GM21619 (cell line): Measurements from ENCODE around the gene KPNA6.
A peak's percentile ranks its signal among the peaks of the same experiment; 100 is the strongest.
"Not testable (repeated sequence)": the region's sequence is repeated elsewhere in the genome, so short reads cannot be mapped to it uniquely, and the experiment has no call there.

Experiments
- ATAC-seq: cut with Tn5 transposase; IDR thresholded peaks from one replicate; pipeline ENCODE4 v1.9.1; 2021; ENCODE audit not compliant: unreplicated experiment

Gene KPNA6

DNA sequence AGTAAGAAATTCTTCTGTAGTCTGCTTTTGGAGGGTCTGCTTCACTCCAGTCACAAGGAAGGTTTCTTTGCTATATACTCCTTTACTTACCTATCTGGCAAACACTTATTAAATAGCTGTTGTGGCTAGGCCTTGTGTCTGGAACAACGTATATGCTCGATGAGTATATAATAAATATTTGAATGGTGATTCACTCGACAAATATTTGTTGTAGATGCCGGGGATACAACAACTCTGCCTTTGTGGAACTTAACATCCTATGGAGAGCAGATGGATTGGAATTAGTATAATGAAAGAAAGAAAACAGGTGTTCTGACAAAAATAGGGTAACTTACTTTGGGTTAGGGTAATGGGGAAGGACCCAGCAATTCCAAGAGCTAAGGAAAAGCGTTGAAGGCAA is 31.1 kb downstream of the KPNA6 start:
- no peak for ATAC-seq

DNA sequence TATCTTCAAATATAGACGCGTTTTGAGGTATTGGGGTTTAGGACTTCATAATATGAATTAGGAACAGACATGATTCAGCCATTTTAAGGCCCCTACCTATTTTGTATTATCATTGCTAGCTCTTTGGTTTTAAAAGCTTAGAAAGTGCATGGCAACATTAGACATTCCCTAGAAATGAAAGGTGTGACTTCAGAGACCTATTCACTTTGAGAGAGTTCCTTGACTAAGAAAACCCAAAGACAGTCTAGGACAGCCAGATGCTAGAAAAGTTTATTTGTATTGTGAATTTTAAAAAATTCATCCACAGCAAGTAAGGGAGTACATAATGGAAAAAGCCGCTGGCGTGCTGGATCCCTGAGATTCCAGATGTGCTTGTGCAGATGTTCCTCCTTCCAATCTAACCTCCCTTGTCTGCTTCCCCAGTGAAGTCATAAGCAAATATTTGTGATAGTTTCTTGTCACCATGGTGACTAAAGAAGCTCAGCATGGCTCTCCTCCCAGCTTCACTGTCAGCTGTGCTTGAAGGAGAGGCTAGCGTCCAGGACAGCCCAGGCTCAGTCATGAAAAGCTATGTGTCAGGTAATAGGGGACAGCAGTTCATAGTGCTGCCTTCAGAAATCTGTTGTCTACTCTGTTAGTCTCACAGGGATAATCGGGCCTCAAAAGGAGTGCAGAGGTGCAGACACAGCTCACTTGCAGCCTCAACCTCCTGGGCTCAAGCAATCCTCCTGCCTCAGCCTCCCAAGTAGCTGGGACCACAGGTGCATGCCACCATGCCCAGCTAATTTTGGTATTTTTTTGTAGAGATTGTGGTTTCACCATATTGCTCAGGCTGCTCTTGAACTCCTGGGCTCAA is 34.8 kb downstream of the KPNA6 start:
- no peak for ATAC-seq

DNA sequence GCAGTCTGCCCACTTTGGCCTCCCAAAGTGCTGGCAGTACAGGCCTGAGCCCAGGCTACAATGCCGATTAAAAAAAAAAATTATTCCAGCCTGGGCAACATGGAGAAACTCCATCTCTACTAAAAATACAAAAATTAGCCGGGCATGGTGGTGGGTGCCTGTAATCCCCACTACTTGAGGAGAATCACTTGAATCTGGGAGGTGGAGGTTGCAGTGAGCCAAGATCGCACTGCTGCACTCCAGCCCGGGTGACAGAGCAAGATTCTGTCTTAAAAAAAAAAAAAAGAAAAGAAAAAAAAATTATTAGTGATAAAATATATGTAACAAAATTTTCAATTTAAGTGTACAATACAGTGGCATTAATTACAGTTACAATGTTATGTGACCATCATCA is 35.4 kb downstream of the KPNA6 start:
- ATAC-seq = not testable (repeated sequence)

DNA sequence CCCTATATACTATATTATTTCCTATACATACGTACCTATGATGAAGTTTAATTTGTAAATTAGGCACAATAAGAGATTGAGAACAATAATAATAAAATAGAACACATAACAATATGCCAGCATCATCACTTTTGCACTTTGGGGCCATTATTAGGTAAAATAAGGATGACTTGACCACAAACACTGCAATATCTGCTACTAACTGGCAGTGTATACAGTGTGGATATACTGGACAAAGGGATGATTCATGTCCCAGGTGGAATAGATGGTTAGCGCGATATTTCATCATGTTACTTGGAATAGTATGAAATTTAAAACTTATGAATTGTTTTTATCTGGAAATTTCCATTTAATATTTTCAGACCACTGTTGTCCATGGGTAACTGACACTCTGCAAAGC is 36.2 kb downstream of the KPNA6 start:
- ATAC-seq = no peak

DNA sequence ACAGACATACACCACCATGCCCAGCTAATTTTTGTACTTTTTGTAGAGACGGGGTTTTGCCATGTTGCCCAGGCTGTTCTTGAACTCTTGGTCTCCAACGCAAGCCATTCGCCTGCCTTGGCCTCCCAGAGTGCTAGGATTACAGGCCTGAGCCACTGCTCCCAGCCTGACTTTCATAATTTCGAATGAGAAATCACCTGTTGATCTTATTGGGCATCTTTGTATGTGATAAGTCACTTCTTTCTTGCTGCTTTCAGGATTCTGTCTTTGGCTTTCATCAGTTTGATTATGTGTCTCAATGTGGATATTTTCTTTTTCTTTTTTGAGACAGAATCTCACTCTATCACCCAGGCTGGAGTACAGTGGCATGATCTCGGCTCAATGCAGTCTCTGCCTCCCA is 39.9 kb downstream of the KPNA6 start:
- not testable (repeated sequence) for ATAC-seq

DNA sequence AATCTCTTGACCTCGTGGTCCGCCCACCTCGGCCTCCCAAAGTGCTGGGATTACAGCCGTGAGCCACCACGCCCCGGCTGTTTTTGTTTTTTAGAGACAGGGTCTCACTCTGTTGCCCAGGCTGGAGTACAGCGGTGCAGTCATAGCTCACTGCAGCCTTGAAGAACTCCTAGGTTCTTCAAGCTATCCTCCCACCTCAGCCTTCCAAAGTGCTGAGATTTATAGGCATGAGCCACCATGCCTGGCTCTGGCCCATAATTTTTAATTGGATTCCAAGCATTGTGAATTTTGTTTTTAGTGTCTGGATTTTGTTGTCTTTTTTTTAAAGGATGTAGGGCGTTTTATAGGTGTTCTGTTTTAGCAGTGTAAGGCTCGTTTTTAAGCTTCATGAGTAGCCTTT is 43.0 kb downstream of the KPNA6 start:
- no peak for ATAC-seq

DNA sequence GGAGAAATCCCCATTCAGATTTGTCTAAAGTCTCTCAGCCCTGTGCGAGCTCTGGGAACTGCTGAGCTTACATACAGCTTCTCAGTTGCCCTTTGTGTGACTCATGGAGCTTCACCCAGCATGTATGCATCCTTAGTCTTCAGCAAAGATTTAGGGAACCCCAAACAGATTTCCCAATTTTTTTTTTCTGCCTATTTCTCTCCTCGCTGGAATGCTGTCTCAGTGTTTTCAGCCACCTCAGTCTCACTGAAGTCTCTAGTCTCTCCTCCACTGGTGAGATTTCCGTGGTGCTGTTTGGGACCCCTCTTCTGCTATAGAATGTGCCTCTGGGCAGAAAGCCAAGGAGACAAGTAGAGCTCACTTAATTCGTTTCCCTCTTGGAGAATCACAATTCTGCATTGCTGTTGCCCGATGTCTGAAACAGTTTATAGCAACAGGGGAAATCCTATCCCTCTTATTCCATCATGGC is 43.5 kb downstream of the KPNA6 start:
- ATAC-seq = no peak

DNA sequence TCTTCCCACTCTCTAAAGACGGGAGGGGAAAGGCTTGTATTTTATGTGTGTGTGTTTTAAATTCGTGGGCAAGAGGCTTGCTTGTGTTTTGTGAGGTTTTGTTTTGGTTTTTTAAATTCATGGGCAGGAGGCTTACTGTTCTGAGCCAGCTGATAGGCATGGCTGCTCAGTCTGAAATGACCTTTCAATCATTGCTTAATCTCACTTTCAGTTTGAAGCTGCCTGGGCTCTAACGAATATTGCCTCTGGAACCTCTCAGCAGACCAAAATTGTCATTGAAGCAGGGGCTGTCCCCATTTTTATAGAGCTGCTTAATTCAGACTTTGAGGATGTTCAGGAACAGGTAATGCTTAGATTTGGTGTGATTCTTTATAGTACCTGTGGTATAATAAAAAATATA is 51.3 kb downstream of the KPNA6 start:
- ATAC-seq = no peak

DNA sequence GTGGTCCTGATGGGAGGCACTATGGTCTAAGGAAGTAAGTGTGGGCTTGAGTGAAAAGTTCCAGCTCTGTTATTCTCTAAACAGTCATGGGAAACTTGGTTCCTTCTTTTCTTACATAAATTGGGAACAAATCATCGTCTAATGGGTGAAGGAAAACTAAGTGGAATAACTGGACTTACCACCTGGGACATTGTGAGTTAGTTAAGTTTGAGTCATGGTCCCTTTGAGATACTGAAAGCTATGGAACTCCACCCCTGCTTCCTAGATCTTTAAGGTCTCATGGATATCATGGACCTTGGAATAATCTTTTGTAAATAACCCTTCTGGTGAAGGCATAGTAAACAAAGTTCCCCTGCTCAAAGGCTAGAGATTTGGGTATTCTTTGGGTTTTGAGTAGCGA is 55.5 kb downstream of the KPNA6 start:
- no peak for ATAC-seq

DNA sequence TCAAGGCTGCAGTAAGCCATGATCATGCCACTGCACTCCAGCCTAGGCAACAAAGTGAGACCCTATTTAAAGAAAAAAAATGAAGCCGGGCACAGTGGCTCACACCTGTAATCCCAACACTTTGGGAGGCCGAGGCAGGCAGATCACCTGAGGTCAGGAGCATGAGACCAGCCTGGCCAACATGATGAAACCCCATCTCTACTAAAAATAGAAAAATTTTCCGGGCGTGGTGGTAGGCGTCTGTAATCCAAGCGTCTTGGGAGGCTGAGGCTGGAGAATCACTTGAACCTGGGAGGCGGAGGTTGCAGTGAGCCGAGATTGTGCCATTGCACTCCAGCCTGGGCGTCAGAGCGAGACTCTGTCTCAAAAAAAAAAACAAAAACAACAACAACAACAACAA is 57.8 kb downstream of the KPNA6 start:
- ATAC-seq = not testable (repeated sequence)

DNA sequence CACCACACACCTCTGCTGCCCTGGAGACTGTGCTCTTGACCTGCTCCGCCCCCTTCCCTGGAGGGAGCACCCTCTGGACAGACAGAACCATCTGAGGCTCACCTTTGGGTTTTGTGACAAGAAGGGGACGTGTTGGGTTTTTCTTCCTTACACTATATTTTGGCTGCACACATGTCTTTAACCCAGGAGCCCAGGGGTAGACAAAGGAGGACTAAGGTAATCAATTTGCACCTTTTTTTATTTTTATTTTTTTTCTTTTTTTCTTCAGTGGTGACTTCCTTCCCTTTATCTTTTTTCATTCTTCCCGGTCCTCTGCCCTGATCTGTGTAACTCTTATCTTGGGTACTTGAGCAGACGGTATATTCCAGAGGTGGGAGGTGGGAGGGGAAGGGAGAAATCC is 63.1 kb downstream of the KPNA6 start:
- ATAC-seq = no peak

DNA sequence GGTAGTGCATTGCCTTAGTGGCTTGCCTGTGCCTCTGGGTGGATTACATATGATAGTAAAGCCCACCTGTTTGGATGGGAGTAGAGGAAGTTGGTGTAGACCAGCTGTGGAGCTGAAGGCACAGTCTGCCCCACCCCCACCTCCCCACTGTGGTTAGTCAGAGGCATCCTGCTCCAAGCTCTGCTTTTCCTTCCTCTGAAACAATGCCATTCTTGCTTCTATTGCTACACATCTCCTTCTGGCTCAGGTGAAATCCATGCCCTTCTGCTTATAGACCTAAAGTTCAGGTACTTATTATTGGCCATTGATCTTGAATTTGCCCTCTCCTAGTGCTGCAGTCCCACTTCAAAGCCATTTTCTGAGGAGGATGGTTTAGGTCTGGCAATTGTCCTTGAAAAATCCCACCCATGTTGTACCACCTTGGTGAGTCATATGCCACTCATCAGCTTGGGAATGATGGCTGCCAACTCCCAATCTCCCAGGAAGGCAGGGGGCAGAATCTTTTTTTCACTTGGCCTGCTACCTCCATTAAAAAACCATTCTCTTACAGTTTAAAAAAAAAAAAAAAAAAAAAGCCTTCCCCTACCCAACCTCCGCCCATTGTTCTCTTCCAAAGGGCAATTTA is 64.9 kb downstream of the KPNA6 start:
- ATAC-seq = no peak

DNA sequence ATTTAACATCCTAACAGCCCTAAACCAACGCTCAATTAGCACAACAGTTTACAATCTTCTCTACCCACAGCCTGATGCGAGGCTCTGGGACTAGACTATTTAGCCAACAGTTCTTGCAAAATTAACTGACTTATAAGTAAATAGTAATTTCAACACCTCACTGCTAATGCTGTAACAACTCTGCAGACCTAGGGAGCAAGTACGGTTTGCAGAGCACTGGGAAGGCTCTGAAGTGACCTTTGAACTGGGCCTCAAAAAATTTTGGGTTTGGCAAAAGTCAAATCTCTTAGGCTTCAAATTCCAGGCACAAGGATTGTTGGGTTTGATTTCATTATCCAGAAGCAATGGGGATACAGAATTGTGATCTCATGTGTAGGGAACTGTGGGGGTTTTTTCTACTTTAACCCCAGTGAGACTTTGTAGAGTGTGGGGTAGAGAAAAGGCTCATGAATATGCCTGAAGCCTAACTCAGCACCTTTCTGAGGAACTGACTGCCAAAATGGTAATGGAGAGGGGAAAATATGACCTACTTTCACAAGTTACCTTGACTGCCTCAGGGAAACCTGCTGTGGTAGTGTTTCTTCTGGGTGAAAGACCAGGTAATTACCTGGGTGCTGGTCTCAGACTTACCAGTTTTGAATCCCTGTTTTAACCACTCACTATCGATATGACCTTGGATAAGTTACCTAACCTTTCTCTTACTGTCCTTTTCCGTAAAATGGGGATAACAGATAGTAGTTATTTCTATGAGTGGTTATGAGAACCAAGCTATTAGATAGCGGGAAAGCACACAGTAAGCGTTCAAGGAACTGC is 70.7 kb downstream of the KPNA6 start:
- no peak for ATAC-seq

DNA sequence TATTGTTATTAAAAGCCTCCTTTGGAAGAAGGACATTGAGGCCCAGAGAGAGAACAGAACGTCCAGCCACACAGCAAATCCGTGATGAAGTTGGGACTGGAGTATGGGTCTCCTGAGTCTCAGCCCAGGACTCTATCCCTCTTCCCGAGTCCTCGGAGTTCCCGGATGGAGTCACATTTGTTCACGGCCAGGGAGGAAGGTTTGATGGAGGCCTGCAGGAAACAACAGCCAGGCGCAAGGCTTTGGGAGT is 71.3 kb downstream of the KPNA6 start:
- ATAC-seq = no peak

DNA sequence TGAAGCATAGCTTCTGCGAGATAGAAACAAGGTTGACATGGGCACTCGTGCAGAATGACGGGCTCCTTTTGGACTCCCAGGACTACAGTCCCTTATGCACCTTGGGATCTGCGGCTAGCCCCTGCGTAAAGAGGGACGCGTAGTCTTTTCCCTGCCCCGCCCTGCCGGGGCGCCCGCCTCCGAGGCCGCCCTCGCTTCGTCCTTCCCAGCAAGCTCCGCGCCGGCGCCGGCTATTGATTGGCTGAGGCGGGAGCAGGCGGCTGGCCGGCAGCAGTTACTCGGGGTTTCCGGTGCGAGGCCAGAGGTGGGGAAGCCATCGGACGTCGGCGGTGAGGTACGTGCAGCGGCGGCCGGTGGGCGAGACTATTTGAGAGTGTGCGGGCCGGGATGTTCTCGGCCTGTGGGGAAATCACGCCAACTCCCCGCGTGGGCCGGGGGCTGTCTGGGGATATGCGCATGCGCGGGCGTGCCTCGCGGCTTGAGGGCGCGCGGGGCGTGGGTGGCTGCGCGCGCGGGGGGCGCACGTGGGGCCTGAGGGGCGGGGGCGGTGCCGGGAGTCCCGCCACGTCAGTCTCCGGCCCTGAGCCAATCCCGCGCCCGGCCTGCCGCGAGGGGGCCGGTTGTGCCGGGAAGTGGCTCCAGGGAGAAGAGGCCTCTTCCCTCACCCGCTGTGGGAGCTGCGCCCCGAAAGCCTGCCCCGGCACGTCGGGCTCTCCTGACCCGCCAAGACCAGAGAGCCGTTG is 71.8 kb downstream of the KPNA6 start, which contains the start of gene TXLNA:
TSS of gene TXLNA (plus strand) at position 233 of the 743 bp plus-strand sequence. CDS start 671 bp downstream, outside the sequence.
- peak; percentile 80 for ATAC-seq

DNA sequence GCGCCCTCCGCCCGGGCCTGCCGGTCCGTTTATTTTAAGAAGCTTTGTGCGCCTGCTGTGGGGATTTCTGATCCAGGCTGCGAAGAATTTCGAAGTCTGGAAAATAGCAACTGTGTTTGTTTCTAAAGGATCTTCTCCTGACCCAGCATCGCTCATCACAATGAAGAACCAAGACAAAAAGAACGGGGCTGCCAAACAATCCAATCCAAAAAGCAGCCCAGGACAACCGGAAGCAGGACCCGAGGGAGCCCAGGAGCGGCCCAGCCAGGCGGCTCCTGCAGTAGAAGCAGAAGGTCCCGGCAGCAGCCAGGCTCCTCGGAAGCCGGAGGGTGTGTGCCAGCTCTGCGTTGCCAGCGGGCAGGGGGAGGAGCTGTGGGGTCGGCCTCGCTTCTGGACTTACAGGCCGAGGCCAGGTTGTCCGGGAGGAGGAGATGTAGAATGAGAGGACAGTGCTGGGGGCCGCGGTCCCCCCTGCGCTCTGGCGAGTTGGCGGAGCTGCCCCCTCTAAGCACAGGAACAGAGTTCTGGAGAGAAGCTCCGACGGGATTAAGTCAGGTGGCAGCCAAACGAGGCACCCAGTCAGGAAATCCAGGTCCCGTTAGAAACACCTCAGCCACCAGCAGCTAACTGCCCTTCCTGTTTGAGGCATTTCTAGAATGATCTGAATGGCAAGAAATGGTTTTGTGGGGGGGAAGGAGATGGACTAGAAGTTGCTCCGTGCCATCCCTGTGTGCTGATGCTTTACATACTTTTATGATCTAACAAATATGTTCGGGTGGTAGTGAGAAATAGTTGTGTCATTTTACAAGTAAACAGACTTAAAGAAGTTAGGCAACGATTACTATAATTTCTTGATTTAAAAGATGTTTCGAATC is 72.6 kb downstream of the KPNA6 start:
- no peak for ATAC-seq

DNA sequence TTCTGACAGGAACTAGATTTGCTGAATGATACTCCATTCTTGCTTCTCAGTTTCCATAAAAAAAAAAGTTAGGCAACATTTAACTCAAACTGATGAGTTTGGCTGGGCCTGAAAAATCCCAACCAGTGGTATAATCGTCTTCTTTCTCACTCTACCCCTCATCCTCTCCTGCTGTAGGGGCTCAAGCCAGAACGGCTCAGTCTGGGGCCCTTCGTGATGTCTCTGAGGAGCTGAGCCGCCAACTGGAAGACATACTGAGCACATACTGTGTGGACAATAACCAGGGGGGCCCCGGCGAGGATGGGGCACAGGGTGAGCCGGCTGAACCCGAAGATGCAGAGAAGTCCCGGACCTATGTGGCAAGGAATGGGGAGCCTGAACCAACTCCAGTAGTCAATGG is 73.2 kb downstream of the KPNA6 start:
- ATAC-seq = no peak

DNA sequence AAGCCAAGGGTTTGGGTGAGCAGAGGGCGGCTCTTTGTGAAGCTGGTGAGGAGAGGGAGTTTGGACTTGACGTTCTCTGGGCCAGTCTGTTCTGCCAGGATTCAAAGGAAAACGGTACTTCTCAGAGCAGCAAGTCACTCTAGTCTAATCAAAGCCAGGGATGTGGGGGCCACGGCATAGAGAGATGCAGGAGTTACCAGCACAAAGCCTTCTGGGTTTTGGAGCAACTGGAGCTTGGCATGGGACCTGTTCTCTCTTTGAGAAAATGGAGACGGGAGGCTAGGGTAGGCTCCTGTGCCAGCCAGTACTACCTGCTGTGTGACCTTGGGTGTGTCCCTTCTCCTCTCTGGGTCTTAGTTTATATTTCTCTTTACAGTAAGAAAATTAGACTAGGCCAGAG is 73.7 kb downstream of the KPNA6 start:
- ATAC-seq = no peak

DNA sequence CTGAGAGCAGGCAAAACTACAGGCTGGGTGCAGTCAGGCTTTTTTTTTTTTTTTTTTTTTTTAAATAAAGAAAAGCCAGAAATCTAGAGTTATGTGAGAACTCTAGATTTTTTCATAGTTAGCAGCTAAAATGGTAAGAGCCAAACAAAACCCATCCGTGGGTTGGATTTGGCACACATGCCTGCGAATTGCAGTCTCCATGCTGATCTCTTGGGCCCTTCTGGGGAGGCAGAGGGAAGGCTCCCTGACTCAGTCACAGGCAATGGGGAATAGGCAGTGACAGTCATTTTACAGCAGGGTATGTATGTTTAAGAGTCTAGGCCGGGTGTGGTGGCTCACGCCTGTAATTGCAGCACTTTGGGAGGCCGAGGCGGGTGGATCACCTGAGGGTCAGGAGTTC is 74.2 kb downstream of the KPNA6 start:
- ATAC-seq = no peak

DNA sequence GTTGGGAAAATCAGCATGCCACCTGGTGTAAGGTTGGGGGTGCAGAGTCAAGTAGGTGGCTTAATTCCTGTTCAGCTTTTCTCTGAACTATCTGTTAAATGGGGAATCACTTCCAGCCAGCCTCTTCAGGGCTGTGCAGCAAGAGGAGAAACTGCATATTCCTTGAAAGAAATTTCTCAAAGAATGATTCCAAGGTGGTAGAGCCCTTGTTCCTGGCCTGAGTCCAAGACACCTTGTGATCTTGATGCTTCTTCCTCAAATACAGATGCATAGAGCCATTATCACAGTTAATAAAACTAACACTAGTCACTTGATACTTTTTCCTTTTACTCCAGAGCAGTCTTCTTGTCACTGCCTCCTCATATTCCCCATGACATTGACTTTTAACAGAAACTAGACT is 76.8 kb downstream of the KPNA6 start:
- ATAC-seq = no peak
